GM12878 (cell line): Measurements from ENCODE around the gene WDR72. TPM values are rescaled to one million over a fixed set of nuclear protein-coding genes. Genes with fewer than 3 reads are reported as not detected.

ENCODE experiments used
- CBFB ChIP-seq: IDR thresholded peaks from 2 replicates; pipeline ENCODE4 v1.6.1; 2016; ENCODE audit warnings: antibody characterized with exemption, low read depth
- MTA2 ChIP-seq: fragments of 450-650 bp; IDR thresholded peaks from 2 replicates; pipeline ENCODE4 v1.6.1; 2016; ENCODE audit warnings: low read depth, mild to moderate bottlenecking, moderate library complexity
- NFXL1 ChIP-seq: fragments of 450-650 bp; IDR thresholded peaks from 2 replicates; pipeline ENCODE4 v1.6.1; 2017; ENCODE audit warnings: antibody characterized with exemption, mild to moderate bottlenecking, borderline replicate concordance
- SIX5 ChIP-seq: IDR thresholded peaks from 2 replicates; pipeline ENCODE4 v1.6.1; 2011; ENCODE audit warnings: mild to moderate bottlenecking, low read depth, low read length, moderate library complexity; ENCODE audit not compliant: severe bottlenecking
- TARDBP ChIP-seq: IDR thresholded peaks from 2 replicates; pipeline ENCODE4 v1.6.1; 2016; ENCODE audit warnings: borderline replicate concordance
- YBX1 ChIP-seq: fragments of 450-650 bp; IDR thresholded peaks from 2 replicates; pipeline ENCODE4 v1.6.1; 2016; ENCODE audit warnings: antibody characterized with exemption
- polyA plus RNA-seq, 11 experiments: library from polyadenylated mRNA; depleted of rRNA in 4 of 11; unstranded in 6 of 11; stranded (reverse) in 5 of 11; fragments of >200 nt; fragmentation: Nextera tagmentation in 4 of 11; fragmentation: Illumina TruSeq in 1 of 11; extraction: Ambion mirVana in 4 of 11; extraction: Trizol in 1 of 11; gene quantifications; 1 replicate in 1 of 11; 2 replicates in 10 of 11; pipeline versions ENCODE4 v1.2.1 to v1.2.3, GENCODE V29; 2011 to 2016; ENCODE audit warnings: inconsistent platforms in 2 of 11, missing spikeins in 2 of 11, low read depth in 1 of 11
- total RNA-seq, 4 experiments: library from RNA; depleted of rRNA in 3 of 4; stranded (reverse); fragments of >200 nt in 3 of 4; fragmentation: Illumina TruSeq in 1 of 4; extraction: Trizol in 1 of 4; gene quantifications; 2 replicates each; pipeline versions ENCODE4 v1.2.1 to v1.2.3, GENCODE V29; 2013 to 2021
- TF ChIP-seq, protein P1 (sequence below): fragments of 450-650 bp; IDR thresholded peaks from 2 replicates; pipeline ENCODE4 v1.6.1; 2017; ENCODE audit warnings: antibody characterized with exemption, mild to moderate bottlenecking, moderate library complexity
- TF ChIP-seq, protein P2 (sequence below): fragments of 450-650 bp; IDR thresholded peaks from 2 replicates; pipeline ENCODE4 v1.6.1; 2017; ENCODE audit warnings: mild to moderate bottlenecking

Gene WDR72
- total and polyA plus RNA-seq, 10 of the 15 experiments (the other 5 are each of a cell fraction or from before 2014, with no cell fraction given): 0.03 TPM; not detected in 9

DNA sequence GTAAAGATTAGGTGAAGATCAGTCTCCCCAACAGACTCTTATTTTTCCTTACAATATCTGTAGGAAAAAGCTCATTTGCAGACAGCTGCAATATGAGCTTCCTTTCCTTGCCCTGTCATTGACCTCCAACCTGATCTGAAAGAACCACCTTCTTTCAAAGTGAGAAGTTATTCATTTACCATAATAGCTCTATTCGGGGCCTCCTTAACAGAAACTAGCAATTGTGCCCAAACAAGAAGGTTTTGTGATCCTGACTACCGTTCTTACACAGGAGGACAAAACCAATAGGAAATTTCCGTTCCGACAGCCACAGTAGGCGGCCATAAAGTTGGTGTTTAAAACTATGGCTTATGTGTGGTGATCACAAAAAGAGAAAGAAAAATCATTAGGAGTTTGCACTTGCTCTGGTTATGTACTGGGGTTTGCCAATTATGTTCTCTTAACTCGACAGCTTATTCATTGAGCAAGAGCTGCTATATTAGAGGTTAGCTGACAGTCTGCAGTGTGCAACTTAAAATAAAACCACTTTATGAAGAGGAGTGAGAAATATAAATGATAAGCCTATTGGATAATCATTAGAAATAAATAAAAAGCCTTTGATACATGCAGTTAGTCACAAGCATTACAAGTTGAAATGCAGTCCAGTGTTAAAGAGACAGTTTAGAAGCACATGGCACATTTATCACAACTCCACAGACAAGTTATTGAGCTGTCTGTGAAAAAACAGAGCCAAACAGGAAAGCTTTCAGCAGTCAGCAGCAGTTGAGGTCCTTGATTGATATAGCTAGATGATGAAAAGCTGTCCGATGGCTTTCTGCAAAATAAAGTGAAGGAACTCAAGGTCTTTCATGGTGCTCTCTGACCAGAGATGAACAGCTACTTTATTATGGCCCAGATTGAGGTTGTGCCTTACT is 199.8 kb downstream of the WDR72 start (continued):
- TF ChIP-seq, protein P1, sequence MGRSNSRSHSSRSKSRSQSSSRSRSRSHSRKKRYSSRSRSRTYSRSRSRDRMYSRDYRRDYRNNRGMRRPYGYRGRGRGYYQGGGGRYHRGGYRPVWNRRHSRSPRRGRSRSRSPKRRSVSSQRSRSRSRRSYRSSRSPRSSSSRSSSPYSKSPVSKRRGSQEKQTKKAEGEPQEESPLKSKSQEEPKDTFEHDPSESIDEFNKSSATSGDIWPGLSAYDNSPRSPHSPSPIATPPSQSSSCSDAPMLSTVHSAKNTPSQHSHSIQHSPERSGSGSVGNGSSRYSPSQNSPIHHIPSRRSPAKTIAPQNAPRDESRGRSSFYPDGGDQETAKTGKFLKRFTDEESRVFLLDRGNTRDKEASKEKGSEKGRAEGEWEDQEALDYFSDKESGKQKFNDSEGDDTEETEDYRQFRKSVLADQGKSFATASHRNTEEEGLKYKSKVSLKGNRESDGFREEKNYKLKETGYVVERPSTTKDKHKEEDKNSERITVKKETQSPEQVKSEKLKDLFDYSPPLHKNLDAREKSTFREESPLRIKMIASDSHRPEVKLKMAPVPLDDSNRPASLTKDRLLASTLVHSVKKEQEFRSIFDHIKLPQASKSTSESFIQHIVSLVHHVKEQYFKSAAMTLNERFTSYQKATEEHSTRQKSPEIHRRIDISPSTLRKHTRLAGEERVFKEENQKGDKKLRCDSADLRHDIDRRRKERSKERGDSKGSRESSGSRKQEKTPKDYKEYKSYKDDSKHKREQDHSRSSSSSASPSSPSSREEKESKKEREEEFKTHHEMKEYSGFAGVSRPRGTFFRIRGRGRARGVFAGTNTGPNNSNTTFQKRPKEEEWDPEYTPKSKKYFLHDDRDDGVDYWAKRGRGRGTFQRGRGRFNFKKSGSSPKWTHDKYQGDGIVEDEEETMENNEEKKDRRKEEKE: no peak
- TF ChIP-seq CBFB: no peak
- no peak for TF ChIP-seq NFXL1
- TF ChIP-seq YBX1: no peak
- TF ChIP-seq, protein P2, sequence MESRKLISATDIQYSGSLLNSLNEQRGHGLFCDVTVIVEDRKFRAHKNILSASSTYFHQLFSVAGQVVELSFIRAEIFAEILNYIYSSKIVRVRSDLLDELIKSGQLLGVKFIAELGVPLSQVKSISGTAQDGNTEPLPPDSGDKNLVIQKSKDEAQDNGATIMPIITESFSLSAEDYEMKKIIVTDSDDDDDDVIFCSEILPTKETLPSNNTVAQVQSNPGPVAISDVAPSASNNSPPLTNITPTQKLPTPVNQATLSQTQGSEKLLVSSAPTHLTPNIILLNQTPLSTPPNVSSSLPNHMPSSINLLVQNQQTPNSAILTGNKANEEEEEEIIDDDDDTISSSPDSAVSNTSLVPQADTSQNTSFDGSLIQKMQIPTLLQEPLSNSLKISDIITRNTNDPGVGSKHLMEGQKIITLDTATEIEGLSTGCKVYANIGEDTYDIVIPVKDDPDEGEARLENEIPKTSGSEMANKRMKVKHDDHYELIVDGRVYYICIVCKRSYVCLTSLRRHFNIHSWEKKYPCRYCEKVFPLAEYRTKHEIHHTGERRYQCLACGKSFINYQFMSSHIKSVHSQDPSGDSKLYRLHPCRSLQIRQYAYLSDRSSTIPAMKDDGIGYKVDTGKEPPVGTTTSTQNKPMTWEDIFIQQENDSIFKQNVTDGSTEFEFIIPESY: no peak
- TF ChIP-seq SIX5: no peak
- TF ChIP-seq MTA2: no peak
- no peak for TF ChIP-seq TARDBP
